Measurements from ENCODE around the gene MAN1B1.

MAN1B1 gene

DNA sequence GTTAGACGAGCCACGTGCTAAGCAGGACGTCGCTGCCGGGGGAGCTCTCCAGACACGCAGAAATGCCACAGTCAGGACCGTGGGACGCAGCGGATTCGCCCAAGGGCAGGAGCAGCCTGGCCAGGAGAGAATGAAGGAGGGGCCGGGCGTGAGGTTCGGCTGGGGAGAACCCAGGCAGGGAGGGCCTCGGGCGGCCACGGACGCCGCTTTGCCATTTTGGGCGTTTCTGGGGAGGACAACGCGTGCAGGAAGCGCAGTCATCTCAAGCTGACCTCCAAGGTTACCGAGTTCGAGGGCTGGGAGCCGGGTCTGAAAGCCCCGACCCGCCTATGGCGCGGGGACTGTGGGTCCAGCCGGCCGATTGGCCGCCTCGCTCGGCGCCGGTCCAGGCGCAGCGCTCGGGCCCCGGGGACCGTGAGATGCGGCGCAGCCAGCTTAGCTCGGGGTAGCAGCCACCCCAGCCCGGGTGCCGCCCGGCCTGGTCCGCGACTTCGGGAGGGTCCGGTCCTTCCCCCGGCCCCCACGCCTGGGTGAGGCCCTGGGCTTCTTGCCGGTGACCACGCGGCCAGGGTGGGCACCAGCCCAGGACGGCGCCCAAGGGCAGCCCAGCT, 760 bp upstream of the MAN1B1 start:
- DNase-seq (ENCODE audit: low read depth): peak; percentile 18

DNA sequence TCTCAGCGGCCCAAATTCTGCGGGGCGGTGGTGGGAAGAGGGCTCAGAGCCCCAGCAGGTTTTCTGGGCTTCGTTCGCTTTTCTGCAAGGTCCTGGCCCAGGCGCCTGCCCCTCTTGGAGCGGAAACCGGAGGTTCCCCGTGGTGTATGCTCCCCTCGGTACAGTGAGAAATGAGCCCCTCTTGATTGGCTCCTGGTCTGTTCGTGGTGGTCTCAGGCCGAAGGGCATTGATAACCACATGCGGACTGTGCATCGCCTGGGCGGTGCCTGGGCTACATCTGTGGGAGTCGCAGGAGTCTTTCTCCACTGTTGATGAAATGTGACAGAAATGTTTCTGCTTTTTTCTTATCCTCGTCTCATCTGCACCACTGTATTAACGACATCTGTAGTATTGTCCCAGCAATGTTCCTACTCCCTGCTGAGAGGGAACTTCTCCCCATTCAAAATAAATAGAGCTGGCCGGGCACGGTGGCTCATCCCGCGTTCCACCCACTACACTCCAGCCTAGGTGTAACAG, 682 bp downstream of the MAN1B1 start:
- DNase-seq (ENCODE audit: low read depth): no peak

DNA sequence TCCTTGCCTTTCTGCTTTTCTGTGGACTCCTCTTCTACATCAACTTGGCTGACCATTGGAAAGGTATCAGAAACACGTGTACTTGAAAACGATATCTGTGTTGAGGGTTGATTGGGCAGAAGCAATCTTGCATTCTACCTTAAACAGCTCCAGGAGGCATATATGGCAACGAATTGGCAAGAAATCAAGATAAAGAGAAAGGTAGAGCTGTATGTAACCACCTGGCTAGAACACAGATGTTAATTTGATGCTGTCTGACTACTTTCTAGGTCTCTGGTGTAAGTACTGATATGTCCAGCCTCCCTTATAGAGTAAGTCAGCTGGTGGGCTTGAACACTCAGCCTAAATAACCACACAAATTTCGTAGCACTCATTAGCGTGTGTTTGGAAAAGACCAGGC, 1.3 kb downstream of the MAN1B1 start:
- no peak for DNase-seq (ENCODE audit: low read depth)

DNA sequence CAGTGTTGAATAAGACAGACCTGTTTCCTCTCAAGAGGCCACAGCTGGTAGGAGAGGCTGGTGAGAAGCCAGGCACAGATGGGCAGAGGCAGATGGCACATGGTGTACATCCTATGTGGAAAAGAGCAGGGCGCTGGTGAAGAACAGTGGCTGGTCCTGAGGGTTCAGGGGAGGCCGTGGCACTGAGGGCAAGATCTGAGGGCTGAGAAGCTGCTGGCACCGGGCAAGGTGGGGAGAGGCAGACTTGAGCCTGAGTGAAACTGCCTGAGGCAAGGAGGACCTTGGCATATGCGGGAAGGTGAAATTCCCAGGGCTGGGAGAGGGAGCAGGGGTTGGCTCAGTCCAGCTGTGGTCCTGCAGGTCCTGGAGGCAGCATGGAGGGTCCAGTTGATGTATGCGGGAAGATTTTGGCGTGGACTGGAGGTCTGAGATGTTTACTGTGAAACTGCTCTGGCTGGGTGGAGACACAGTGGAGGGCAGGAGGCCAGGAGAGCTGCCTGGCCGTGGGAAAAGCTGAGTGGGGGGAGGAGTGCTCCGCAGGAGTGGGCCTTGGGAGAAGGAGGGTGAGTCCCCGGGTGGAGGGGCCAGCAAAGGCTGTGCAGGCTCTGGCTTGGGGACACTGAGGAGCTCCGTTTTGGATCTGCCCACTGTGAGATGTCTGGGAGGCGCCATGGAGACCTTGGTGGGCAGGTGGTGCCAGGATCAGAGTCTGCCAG, 2.6 kb downstream of the MAN1B1 start:
- DNase-seq (ENCODE audit: low read depth): no peak

DNA sequence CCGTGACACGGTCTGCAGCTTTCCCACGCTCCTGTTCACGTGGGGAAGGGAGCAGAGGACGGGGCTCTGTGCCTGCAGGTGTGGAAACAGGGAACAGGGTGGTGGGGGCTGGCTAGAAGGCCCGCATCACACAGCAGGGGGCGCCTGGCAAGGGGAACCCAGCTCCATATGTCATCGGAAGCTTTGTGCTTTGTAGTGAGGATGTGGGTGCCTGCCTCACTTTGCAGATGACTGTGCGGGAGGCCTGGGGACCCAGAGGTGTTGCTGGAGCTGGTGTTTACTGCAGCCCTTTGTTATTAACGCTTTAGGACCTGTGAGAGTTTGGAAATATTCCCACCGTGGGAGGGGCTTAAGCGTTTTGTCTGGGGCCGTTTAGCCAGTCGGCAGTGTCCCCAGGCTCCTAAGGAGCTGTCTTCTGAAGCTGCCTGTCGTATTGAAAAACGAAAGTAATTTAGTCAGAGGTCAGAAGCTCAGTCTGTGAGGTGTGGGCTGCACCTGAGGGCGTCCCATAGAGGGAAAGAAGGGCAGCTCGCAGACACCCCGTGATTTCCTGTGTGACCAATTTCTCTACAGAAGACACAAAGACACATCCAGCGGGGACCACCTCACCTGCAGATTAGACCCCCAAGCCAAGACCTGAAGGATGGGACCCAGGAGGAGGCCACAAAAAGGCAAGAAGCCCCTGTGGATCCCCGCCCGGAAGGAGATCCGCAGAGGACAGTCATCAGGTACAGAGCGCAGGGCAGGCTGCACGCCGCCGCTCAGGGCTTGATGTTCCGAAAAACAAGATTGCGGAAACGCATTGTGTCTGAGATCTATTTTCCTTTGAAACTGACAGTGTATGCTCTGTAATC, 9.1 kb downstream of the MAN1B1 start:
- DNase-seq (ENCODE audit: low read depth): no peak

DNA sequence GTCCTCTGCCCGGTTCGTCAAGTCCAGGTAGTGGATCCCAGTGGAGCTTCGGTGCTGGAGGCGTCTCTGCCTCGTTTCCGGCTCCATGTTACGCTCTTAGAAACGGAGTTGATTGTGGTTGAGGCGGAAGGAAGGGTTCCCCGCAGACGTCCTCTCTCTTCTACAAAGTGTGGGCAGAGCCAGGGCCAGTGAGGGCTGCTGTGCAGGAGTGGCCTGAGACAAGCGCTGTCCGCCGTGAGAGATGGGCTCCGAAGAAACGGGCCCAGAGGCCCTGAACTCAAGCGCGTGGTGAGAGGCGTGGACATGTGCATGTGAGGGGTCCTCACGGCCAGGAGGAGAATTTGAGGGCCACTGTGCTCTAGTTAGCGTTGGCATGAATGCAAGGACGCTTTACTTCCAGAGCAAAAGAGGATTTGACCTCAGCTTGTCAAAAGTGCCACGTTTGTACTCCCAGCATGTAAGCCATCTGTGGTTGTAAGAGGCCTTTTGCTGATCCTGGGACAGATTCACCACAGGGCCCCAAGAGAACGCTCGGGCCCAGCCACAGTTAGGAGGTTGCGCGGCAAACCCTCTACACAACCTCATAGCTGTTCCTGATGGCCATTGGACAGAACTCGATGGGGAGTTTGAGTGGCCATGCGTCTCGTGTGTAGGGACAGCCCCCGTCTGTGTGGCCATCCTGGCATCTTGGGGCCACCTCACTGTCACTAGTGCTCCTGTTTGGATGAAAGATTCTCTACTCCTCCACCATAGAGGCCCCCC, 10.2 kb downstream of the MAN1B1 start:
- DNase-seq (ENCODE audit: low read depth): no peak

DNA sequence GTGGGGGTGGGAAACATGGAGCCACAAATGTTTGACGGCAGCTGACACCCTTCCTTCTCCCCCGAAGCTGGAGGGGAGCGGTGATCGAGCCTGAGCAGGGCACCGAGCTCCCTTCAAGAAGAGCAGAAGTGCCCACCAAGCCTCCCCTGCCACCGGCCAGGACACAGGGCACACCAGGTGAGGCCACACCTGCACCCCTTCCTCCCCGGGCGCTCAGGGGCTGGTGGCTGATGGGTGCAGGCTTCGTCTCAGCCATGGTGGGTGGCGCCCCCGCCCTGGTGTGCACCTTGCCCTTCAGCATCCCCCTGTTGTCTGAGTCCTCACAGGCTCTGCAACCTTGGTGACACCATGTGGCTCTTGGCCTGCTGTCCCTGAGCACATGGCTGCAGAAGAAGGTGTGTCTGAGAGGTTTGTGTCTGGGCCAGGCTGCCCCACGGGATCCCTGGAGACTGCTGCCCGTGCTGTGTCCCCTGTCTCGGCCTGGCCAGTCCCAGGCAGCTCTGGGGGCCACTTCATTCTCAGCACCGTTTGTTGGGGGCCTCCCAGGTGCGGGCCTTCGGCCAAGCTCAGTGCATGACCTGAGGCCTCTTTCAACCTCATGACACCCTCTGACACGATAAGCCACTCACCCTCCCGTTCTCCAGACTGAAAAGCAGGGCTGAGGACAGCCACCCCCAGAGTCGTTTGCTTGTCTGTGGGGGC, 11.1 kb downstream of the MAN1B1 start:
- no peak for DNase-seq (ENCODE audit: low read depth)

DNA sequence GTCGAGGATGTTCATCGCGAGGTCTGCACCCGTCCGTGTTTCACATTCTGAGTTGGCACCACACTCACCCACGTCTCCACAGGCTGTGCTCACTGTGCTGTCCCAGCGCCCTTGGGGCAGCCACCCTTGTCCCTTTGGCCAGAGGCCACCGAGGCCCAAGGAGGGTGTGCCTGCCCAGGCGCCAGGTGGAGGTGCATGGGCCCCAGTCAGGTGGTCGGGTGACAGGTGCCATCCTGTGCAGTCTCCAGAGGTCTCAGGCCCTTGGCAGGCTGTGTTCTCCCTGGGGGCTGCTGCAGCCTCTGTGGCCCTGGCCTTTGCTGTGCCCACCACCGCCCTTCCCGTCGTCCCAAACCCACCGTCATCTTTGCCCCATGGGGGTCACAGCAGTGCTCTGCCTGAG, 12.4 kb downstream of the MAN1B1 start:
- no peak for DNase-seq (ENCODE audit: low read depth)

DNA sequence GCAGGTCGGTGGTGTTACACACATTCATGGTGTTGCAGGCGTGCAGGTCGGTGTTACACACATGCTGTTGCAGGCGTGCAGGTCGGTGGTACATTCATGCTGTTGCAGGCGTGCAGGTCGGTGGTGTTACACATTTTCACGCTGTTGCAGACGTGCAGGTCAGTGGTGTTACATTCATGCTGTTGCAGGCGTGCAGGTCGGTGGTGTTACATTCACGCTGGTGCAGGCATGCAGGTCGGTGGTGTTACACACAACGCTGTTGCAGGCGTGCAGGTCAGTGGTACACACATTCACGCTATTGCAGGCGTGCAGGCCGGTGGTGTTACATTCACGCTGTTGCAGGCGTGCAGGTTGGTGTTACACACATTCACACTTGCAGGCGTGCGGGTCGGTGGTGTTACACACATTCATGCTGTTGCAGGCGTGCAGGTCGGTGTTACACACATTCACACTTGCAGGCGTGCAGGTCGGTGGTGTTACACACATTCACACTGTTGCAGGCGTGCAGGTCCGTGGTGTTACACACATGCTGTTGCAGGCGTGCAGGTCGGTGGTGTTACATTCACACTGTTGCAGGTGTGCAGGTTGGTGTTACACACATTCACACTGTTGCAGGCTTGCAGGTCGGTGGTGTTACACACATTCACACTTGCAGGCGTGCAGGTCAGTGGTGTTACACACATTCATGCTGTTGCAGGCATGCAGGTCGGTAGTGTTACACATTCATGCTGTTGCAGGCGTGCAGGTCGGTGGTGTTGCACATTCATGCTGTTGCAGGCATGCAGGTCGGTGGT, 16.6 kb downstream of the MAN1B1 start:
- no peak for DNase-seq (ENCODE audit: low read depth)

DNA sequence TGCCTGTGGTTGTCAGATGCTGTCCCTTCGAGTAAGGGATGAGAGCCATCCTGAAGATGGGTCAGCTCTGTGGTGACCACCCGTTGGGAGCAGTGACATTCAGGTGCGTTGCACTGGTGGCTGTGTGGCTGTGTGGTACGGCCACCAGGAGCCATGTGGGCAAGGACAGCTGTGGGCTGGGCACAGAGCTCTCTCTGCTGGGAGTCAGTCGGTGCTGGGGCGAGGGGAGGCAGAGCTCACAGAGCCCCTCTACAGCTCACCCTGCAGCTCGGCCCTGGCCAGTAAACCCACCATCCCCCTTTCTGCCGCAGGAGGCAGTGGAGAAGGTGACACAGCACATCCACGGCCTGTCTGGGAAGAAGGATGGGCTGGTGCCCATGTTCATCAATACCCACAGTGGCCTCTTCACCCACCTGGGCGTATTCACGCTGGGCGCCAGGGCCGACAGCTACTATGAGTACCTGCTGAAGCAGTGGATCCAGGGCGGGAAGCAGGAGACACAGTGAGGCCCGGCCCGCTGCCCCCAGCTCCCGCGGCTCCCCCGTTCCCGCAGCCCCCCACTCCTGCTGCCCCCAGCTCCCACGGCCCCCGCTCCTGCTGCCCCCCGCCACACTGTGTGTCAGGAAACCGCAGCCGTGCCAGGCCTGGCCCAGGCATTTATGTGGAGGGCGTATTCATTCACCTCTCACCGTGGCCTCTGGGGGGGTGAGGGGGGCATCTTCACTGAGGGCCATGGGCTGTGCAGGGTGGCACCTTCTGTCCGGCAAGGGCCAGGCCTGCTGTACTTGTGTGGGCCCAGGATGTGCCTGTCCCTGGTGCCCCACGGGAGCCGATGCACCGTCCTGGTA, 19.3 kb downstream of the MAN1B1 start:
- no peak for DNase-seq (ENCODE audit: low read depth)

DNA sequence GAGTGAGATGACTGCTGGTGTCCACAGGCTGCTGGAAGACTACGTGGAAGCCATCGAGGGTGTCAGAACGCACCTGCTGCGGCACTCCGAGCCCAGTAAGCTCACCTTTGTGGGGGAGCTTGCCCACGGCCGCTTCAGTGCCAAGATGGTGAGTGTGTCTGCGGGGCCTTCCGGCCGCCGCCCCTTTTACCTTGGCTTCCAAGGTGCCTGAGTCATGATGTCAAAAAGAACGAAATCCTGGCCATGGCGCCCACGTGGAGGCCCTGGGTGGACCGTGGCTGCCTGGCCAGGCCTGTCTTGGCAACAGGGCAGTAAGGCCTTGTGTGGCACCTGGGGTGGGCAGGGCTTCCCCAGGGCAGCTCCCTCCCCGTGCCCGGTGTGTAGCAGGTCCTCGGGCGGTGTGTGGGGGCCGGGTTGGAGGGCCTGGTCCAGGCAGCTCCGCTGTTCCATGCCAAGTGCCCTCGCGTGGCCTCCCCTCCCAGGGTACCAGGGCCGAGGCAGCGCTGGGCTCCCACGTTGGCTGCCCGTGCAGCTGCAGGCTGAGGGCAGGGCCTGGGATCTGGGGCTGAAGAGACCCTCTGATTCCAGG, 20.0 kb downstream of the MAN1B1 start:
- DNase-seq (ENCODE audit: low read depth): no peak

DNA sequence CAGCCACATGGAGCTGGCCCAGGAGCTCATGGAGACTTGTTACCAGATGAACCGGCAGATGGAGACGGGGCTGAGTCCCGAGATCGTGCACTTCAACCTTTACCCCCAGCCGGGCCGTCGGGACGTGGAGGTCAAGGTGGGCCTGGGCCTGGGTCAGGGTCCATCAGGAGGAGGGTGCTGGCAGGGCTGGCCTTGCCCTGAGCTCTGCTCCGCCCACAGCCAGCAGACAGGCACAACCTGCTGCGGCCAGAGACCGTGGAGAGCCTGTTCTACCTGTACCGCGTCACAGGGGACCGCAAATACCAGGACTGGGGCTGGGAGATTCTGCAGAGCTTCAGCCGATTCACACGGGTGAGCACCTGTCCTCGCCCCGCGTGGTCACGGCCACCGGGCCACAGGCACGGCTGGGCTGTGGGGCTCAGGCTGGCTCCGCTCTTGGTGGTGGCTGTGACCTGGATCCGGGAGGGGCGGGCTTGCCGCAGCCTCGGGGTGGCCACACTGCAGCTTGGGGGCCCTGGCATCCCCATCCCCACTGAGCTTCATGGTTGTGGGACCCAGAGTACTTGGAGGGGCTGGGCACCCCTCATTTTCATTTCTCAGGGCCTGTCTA, 20.6 kb downstream of the MAN1B1 start:
- no peak for DNase-seq (ENCODE audit: low read depth)

DNA sequence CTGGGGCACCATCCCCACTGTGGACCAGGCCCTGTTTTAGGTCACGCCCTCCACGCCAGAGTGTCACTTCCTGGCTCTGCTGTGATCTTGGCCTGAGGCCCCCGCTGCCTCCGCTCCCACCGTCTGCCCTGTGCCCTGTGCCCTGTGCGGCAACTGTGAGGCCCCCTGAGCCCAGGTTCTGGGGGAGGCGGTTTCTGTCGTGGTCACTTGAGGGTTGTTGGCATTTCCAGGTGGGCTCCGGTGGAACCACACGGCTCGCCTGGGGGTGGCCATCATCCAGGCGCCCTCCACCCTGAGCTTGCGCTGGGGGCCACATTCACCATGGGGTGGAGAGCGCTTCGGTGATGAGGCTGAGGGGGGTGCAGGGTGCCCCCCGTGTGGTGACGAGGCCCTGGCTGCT, 21.2 kb downstream of the MAN1B1 start:
- no peak for DNase-seq (ENCODE audit: low read depth)

DNA sequence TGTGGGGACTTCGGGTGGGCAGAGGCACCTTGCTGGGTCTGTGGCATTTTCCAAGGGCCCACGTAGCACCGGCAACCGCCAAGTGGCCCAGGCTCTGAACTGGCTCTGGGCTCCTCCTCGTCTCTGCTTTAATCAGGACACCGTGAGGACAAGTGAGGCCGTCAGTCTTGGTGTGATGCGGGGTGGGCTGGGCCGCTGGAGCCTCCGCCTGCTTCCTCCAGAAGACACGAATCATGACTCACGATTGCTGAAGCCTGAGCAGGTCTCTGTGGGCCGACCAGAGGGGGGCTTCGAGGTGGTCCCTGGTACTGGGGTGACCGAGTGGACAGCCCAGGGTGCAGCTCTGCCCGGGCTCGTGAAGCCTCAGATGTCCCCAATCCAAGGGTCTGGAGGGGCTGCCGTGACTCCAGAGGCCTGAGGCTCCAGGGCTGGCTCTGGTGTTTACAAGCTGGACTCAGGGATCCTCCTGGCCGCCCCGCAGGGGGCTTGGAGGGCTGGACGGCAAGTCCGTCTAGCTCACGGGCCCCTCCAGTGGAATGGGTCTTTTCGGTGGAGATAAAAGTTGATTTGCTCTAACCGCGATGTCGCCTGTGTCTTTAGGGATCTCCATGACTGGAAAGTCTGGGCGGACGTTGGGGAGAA, 21.9 kb downstream of the MAN1B1 start:
- peak; percentile 40 for DNase-seq (ENCODE audit: low read depth)

DNA sequence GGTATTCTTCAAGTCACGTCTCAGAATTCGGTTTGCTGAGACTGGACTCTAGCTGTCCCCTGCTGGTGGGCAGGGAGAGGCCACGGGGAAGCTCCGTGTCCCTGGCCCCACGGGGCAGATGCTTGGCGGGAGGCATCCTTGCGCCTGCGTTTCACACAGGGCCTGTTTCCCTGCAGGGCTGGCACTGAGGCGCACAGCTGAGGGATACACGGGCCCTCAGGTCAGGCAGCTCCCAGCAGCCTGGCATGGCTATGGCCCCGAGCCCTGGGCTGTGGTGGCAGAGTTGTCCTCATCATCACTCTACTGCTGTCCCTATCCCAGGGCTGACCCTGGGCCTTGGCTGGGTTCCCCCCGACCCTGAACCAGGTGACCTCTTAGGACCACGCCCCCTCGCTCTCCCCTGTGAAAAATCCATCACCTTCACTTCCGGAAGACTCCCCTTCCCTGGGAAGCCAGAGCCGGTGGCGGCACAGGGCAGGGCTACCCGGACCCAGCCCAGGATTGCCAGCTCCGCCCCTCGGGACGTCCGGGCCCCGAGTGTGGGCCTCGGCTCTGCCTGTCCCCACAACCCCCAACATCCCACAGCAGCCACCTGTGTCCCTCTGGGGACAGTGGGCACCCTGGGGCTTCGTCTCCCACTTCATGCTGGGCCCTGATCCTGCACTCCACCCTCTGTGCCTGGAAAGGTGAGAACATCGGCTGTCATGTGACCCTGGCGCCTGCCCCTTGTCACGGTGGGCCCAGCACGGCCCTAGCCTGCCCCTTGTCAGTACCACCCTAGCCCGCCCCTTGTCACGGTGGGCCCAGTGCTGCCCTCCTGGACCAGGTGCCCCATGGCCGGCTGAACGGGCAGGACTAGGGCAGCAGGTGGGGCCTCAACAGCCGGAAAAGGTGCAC, 22.7 kb downstream of the MAN1B1 start:
- no peak for DNase-seq (ENCODE audit: low read depth)

DNA sequence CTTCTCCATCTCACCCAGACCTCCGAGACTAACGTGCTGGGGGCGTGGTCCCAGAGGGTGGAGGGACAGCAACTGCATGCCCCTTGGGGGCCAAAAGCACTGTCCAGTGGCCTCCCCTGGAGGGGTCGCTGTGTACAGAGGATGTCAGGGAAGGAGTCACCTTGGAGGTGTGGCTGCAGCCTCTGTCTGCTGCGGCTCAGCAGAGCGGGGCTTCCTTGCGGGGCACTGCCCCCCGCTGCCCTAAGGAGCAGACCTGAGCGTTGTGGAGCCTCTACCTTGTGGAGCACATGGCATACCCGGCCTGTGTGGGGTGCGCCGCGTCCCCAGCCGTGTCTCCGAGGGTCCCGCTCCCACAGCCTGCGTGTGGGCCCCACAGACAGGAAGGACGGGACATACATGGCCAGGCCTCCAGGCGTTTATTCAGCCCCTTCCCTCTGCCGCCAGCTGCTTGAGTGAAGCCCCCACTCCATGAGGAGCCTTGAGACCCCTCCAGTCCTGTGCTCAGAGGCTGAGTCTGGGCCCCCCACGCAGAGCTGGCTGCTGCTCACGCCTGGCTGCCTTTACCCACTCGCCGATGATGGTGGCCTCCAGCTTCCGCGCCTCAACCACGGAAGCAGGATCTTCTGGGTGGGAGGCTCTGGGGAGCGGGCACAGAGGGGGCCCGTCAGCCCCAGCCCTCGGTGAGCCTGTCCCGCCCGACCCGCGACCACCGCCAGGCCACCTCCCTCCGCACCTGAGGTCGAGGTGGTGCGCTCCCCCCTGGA, 23.5 kb downstream of the MAN1B1 start:
- no peak for DNase-seq (ENCODE audit: low read depth)

Data from amniotic epithelial cell (primary cell).